B cell (primary cell): ENCODE data around the gene NCOA7. TPM values are rescaled to one million over a fixed set of nuclear protein-coding genes. Genes with fewer than 3 reads are reported as not detected.

Experiments used
- ATAC-seq: fragments of 200-7000 bp; cut with Tn5 transposase; one replicate; pipeline ENCODE4 v1.10.0; 2021; ENCODE audit warnings: low read depth, mild to moderate bottlenecking, moderate number of reproducible peaks, moderate library complexity
- CTCF ChIA-PET: fragments of 350-600 bp; sonication (Branson Sonifier 250); formaldehyde crosslinking; loops from one replicate; lab custom pipeline; 2021; ENCODE audit warnings: antibody characterized with exemption, inconsistent platforms; lab: Charles Lee
- POLR2A ChIA-PET: fragments of 350-600 bp; sonication (Branson Sonifier 250); formaldehyde crosslinking; loops from one replicate; lab custom pipeline; 2021; ENCODE audit warnings: antibody characterized with exemption; lab: Charles Lee
- DNase-seq: peaks from one replicate; pipeline ENCODE4 v3.0.0; 2013
- H2AFZ ChIP-seq: 2 replicates; pipeline ENCODE4 v1.6.1; 2012; ENCODE audit warnings: mild to moderate bottlenecking, low read depth, low read length; ENCODE audit not compliant: insufficient read depth, poor library complexity, severe bottlenecking
- H3K27ac ChIP-seq, 2 donors: 1 replicate in 1 of 2; 2 replicates in 1 of 2; pipeline ENCODE4 v1.5.1; 2012 to 2013; ENCODE audit warnings: low read length in 2 of 2, mild to moderate bottlenecking in 2 of 2, moderate library complexity in 1 of 2
- H3K27me3 ChIP-seq, 4 experiments: fragments of 200-600 bp in 1 of 4; sonication (generic) in 1 of 4; replicated peaks in 1 of 4; 1 replicate in 2 of 4; 2 replicates in 2 of 4; pipeline versions ENCODE4 v1.6.1 to v1.7.0; 2013 to 2016; ENCODE audit warnings: low read length in 3 of 4, mild to moderate bottlenecking in 2 of 4, mixed read lengths in 1 of 4, moderate library complexity in 1 of 4; ENCODE audit not compliant: insufficient read depth in 4 of 4, control insufficient read depth in 3 of 4; ENCODE audit errors: control extremely low read depth in 1 of 4
- H3K36me3 ChIP-seq, 2 experiments: replicated peaks in 1 of 2; 1 replicate in 1 of 2; 2 replicates in 1 of 2; pipeline versions ENCODE4 v1.6.1 to v1.7.1; 2013; ENCODE audit warnings: low read length in 1 of 2; ENCODE audit not compliant: insufficient read depth in 2 of 2, control insufficient read depth in 1 of 2; ENCODE audit errors: control extremely low read depth in 1 of 2, extremely low read depth in 1 of 2
- H3K4me1 ChIP-seq, 2 donors: fragments of 200-600 bp in 1 of 2; sonication (generic) in 1 of 2; 1 replicate in 1 of 2; 2 replicates in 1 of 2; pipeline versions ENCODE4 v1.5.1 to v1.6.1; 2013 to 2017; ENCODE audit warnings: low read length in 2 of 2; ENCODE audit not compliant: control insufficient read depth in 2 of 2, insufficient read depth in 2 of 2
- H3K4me2 ChIP-seq: replicated peaks from 2 replicates; pipeline ENCODE3; 2012; ENCODE audit warnings: mild to moderate bottlenecking, low read depth, low read length; ENCODE audit not compliant: poor library complexity, severe bottlenecking
- H3K4me3 ChIP-seq, 5 experiments: fragments of 200-600 bp in 1 of 5; sonication (generic) in 1 of 5; 1 replicate in 3 of 5; 2 replicates in 2 of 5; pipeline versions ENCODE4 v1.5.1 to v1.7.0; 2011 to 2016; ENCODE audit warnings: low read length in 4 of 5, mild to moderate bottlenecking in 4 of 5, low read depth in 2 of 5, control low read depth in 1 of 5, moderate library complexity in 1 of 5; ENCODE audit not compliant: insufficient read depth in 1 of 5; ENCODE audit errors: control extremely low read depth in 1 of 5, extremely low read depth in 1 of 5
- H3K79me2 ChIP-seq: fragments of 200-600 bp; sonication (generic); one replicate; pipeline ENCODE4 v1.6.0; 2016; ENCODE audit warnings: low read length; ENCODE audit not compliant: control insufficient read depth, insufficient read depth
- H3K9ac ChIP-seq: fragments of 200-600 bp; sonication (generic); 2 replicates; pipeline ENCODE4 v1.6.1; 2017; ENCODE audit warnings: mild to moderate bottlenecking, low read length, moderate library complexity
- H3K9me3 ChIP-seq, 3 donors: one replicate each; pipeline versions ENCODE4 v1.6.1 to v1.7.1; 2013; ENCODE audit warnings: low read length in 2 of 3; ENCODE audit not compliant: control insufficient read depth in 2 of 3, insufficient read depth in 1 of 3; ENCODE audit errors: control extremely low read depth in 1 of 3
- H4K20me1 ChIP-seq: 2 replicates; pipeline ENCODE4 v1.6.0; 2012; ENCODE audit warnings: mild to moderate bottlenecking, low read length; ENCODE audit not compliant: insufficient read depth, control insufficient read depth, poor library complexity, severe bottlenecking
- H3K27ac Mint-ChIP-seq: one replicate; pipeline ENCODE4 v1.8.0; 2021; ENCODE audit warnings: mixed read lengths
- H3K27me3 Mint-ChIP-seq: one replicate; pipeline ENCODE4 v1.8.0; 2021; ENCODE audit warnings: mixed read lengths
- H3K4me1 Mint-ChIP-seq: one replicate; pipeline ENCODE4 v1.8.0; 2021; ENCODE audit warnings: mixed read lengths
- H3K4me3 Mint-ChIP-seq: one replicate; pipeline ENCODE4 v1.8.0; 2021; ENCODE audit warnings: mixed read lengths
- H3K9me3 Mint-ChIP-seq: one replicate; pipeline ENCODE4 v1.8.0; 2022; ENCODE audit warnings: mixed read lengths; ENCODE audit not compliant: insufficient read depth
- EZH2 ChIP-seq: IDR thresholded peaks from 2 replicates; pipeline ENCODE4 v1.6.1; 2012; ENCODE audit warnings: borderline replicate concordance, low read depth, mild to moderate bottlenecking, moderate library complexity, low read length; ENCODE audit not compliant: insufficient read depth, poor library complexity, severe bottlenecking
- WGBS: methylation state at CpG from one replicate; pipeline ENCODE4 v1.1.5; 2013; ENCODE audit warnings: missing lambda C conversion rate; ENCODE audit not compliant: insufficient coverage; 5-methylcytosine and 5-hydroxymethylcytosine counted together
- intact Hi-C: fragments of 100-400 bp; cut with micrococcal nuclease; formaldehyde crosslinking; loops from one replicate; pipeline ENCODE4 v1.10.0; 2022
- polyA plus RNA-seq: library from polyadenylated mRNA; depleted of rRNA; stranded (reverse); fragments of >200 nt; gene quantifications from 2 replicates; pipeline ENCODE4 v1.2.3, GENCODE V29; 2012
- total RNA-seq, 2 donors: library from RNA; stranded (reverse); fragments of 120-200 nt in 1 of 2; gene quantifications; 1 replicate in 1 of 2; 2 replicates in 1 of 2; pipeline versions ENCODE4 v1.2.3 to v1.2.4, GENCODE V29; 2013 to 2022
- TF ChIP-seq, protein P1 (sequence below): fragments of 200-600 bp; IDR thresholded peaks from one replicate; pipeline ENCODE4 v1.8.0; 2022; ENCODE audit warnings: antibody characterized with exemption, mild to moderate bottlenecking

The NCOA7 gene
- total and polyA plus RNA-seq, 2 donors (not counting 1 experiment from before 2014, with no cell fraction given) = 10.9 to 27.4 TPM

DNA sequence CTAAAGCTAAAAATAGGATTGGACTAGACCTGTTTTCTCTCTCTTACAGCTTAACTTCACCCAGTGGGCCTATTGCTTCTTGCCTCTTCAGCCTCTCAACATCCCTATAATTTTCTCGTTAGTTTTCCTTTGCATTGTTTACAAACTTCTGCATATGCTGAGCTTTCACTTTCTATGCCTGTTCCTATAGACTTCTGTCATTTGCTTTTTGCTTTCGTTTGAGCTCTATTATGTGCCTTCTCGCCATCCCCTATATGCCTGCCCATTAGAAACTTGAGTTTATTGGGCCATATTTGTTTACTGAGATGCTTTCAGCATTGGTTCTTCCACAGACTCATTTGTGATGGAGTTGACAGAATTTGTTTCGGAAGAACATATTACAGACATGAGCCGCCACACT, 40.9 kb downstream of the NCOA7 start:
- H3K4me3 Mint-ChIP-seq = no peak overlapping the region
- Histone ChIP-seq H3K9me3 (no peaks in the 10 kb centered on the region), H3K36me3 (no peaks in the 10 kb centered on the region), H3K27ac (no peak overlapping the region), H3K79me2 (peaks cover 26% of the 10 kb centered on the region), H3K9ac (no peak overlapping the region), H3K4me3 (no peak overlapping the region), H4K20me1 (no peaks in the 10 kb centered on the region), H3K4me2 (no peak overlapping the region), H2AFZ (no peak overlapping the region), H3K4me1 (no peaks in the 10 kb centered on the region), H3K27me3 (no peaks in the 10 kb centered on the region)
- no peaks in the 10 kb centered on the region for H3K9me3 Mint-ChIP-seq
- DNase-seq = no peak
- no peaks in the 10 kb centered on the region for H3K27me3 Mint-ChIP-seq
- no peak overlapping the region for H3K27ac Mint-ChIP-seq
- H3K4me1 Mint-ChIP-seq = peaks cover 33% of the 10 kb centered on the region
- intact Hi-C loops = no loop called here
- POLR2A ChIA-PET = interaction anchor here (0.7 kb wide), 1 partner anchor 526 kb away, joined by 3 read pairs; no protein-coding TSS in a partner anchor
- ATAC-seq = no peak
- 20% methylated on average over 1 of the region's 5 CpGs for WGBS
- CTCF ChIA-PET = interaction anchor here (0.6 to 1.4 kb wide), 2 partner anchors 75 to 102 kb away, joined by 3 to 5 read pairs; no protein-coding TSS in a partner anchor
- no peak for TF ChIP-seq EZH2
- TF ChIP-seq, protein P1, sequence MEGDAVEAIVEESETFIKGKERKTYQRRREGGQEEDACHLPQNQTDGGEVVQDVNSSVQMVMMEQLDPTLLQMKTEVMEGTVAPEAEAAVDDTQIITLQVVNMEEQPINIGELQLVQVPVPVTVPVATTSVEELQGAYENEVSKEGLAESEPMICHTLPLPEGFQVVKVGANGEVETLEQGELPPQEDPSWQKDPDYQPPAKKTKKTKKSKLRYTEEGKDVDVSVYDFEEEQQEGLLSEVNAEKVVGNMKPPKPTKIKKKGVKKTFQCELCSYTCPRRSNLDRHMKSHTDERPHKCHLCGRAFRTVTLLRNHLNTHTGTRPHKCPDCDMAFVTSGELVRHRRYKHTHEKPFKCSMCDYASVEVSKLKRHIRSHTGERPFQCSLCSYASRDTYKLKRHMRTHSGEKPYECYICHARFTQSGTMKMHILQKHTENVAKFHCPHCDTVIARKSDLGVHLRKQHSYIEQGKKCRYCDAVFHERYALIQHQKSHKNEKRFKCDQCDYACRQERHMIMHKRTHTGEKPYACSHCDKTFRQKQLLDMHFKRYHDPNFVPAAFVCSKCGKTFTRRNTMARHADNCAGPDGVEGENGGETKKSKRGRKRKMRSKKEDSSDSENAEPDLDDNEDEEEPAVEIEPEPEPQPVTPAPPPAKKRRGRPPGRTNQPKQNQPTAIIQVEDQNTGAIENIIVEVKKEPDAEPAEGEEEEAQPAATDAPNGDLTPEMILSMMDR = no peak

DNA sequence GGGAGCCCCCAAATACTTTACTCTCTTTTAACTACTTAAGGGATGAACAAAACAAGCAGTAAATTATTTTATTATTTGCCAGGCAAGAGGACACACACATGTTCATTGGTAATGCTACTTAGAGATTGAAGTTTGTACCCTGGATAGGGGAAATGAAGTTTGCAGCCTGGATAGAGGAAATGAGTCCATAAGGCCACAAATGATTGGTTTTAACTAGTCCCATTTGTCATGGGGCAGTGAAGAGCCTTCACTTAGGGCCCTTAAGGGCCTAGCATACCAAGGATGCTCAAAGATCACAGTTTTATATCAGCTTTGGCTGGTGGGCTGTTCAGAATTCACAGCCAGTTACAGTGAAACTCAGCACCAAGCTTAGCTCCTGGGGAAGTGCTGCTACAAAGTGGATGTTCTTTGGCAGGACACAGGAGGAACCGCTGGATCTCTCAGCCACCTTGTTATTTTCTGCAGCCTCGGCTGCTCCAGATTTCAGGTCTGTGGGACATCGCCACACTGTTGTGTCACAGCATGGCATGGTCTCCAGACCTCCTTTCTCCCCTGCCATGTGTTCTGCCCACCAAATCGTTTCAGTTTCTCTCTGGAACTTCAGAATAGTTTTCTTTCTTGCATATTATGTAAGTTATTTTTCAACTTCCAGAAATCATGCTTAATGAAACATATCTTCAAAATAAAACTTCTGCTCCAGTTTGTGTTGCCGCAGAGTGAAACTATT, 41.8 kb downstream of the NCOA7 start:
- H3K4me3 ChIP-seq = no peak overlapping the region
- no peak for ATAC-seq
- Mint-ChIP-seq H3K4me1 (peaks cover 33% of the 10 kb centered on the region), H3K9me3 (no peaks in the 10 kb centered on the region), H3K27me3 (no peaks in the 10 kb centered on the region), H3K4me3 (no peak overlapping the region), H3K27ac (no peak overlapping the region)
- H3K27ac ChIP-seq = no peak overlapping the region
- no peak overlapping the region for H3K9ac ChIP-seq
- no peaks in the 10 kb centered on the region for H3K9me3 ChIP-seq
- H2AFZ ChIP-seq = no peak overlapping the region
- no peak for TF ChIP-seq EZH2
- TF ChIP-seq, protein P1 = no peak
- no peaks in the 10 kb centered on the region for H3K27me3 ChIP-seq
- CTCF ChIA-PET = no interaction called here
- no peaks in the 10 kb centered on the region for H3K36me3 ChIP-seq
- no peaks in the 10 kb centered on the region for H4K20me1 ChIP-seq
- WGBS = 69% methylated on average over 2 of the region's 5 CpGs
- POLR2A ChIA-PET = no interaction called here
- H3K79me2 ChIP-seq = peaks cover 31% of the 10 kb centered on the region
- H3K4me2 ChIP-seq = no peak overlapping the region
- no peak for DNase-seq
- no peaks in the 10 kb centered on the region for H3K4me1 ChIP-seq
- intact Hi-C loops = no loop called here
